Glutamatergic neuron (in vitro differentiated cells): ENCODE measurements around the gene TMEM260. TPM values are rescaled to one million over a fixed set of nuclear protein-coding genes. Genes with fewer than 3 reads are reported as not detected.
A peak's percentile ranks its signal among the peaks of the same experiment; 100 is the strongest.

Experiments
- DNase-seq: peaks from one replicate; pipeline ENCODE4 v3.0.0; 2022
- H3K27ac Mint-ChIP-seq: one replicate; pipeline ENCODE4 v1.8.0; 2020; ENCODE audit warnings: mild to moderate bottlenecking, mixed read lengths, inconsistent platforms; ENCODE audit not compliant: unreplicated experiment
- H3K27me3 Mint-ChIP-seq: one replicate; pipeline ENCODE4 v1.8.0; 2020; ENCODE audit warnings: mild to moderate bottlenecking, moderate library complexity, mixed read lengths, inconsistent platforms; ENCODE audit not compliant: unreplicated experiment
- H3K36me3 Mint-ChIP-seq: one replicate; pipeline ENCODE4 v1.8.0; 2020; ENCODE audit warnings: mild to moderate bottlenecking, mixed read lengths, inconsistent platforms; ENCODE audit not compliant: unreplicated experiment
- H3K4me1 Mint-ChIP-seq: one replicate; pipeline ENCODE4 v1.8.0; 2020; ENCODE audit warnings: mild to moderate bottlenecking, low read depth, mixed read lengths, inconsistent platforms; ENCODE audit not compliant: unreplicated experiment
- H3K4me3 Mint-ChIP-seq: one replicate; pipeline ENCODE4 v1.8.0; 2020; ENCODE audit warnings: mild to moderate bottlenecking, mixed read lengths, inconsistent platforms; ENCODE audit not compliant: unreplicated experiment
- H3K9me3 Mint-ChIP-seq: one replicate; pipeline ENCODE4 v1.8.0; 2020; ENCODE audit warnings: mild to moderate bottlenecking, moderate library complexity, mixed read lengths, inconsistent platforms; ENCODE audit not compliant: unreplicated experiment
- total RNA-seq: library from RNA; stranded (reverse); fragmentation: NEBNext Ultra II Directional; extraction: Animal tissue kit (Norgen Biotek cat#: 25700); gene quantifications from one replicate; pipeline ENCODE4 v1.2.1, GENCODE V29; 2021; ENCODE audit not compliant: unreplicated experiment
- TF ChIP-seq, protein P1 (sequence below): fragments of 200-600 bp; sonication (generic); IDR thresholded peaks from one replicate; pipeline ENCODE4 v1.5.0; 2021; ENCODE audit not compliant: partially characterized antibody, unreplicated experiment

TMEM260 gene
- total RNA-seq, 1 donor from 2014 or later = 35.4 TPM

DNA sequence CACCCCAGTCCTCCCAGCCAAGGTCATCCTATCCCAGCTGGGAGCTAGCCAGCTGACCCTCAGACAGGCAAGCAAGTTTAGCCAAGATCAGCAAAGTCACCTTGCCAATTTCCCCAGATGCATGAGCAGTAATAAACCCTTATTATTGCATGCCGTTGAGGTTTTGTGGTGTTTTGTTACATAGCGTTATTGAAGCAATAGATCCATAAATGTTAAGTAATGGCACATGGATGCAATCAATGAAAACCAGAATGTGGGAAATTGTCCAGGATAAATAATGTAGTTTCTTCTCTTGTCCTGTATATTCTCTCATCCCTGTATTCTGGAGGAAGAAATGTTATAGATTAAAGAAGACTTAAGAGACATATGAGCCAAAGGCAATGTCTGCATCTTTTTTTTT, 18.0 kb upstream of the TMEM260 start:
- no peak overlapping the region for H3K27ac Mint-ChIP-seq
- H3K4me1 Mint-ChIP-seq = no peaks in the 10 kb centered on the region
- no peak for DNase-seq
- peaks cover 5% of the 10 kb centered on the region for H3K9me3 Mint-ChIP-seq
- H3K27me3 Mint-ChIP-seq = no peaks in the 10 kb centered on the region
- no peak overlapping the region for H3K4me3 Mint-ChIP-seq
- TF ChIP-seq, protein P1, sequence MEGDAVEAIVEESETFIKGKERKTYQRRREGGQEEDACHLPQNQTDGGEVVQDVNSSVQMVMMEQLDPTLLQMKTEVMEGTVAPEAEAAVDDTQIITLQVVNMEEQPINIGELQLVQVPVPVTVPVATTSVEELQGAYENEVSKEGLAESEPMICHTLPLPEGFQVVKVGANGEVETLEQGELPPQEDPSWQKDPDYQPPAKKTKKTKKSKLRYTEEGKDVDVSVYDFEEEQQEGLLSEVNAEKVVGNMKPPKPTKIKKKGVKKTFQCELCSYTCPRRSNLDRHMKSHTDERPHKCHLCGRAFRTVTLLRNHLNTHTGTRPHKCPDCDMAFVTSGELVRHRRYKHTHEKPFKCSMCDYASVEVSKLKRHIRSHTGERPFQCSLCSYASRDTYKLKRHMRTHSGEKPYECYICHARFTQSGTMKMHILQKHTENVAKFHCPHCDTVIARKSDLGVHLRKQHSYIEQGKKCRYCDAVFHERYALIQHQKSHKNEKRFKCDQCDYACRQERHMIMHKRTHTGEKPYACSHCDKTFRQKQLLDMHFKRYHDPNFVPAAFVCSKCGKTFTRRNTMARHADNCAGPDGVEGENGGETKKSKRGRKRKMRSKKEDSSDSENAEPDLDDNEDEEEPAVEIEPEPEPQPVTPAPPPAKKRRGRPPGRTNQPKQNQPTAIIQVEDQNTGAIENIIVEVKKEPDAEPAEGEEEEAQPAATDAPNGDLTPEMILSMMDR = no peak
- H3K36me3 Mint-ChIP-seq = no peaks in the 10 kb centered on the region

DNA sequence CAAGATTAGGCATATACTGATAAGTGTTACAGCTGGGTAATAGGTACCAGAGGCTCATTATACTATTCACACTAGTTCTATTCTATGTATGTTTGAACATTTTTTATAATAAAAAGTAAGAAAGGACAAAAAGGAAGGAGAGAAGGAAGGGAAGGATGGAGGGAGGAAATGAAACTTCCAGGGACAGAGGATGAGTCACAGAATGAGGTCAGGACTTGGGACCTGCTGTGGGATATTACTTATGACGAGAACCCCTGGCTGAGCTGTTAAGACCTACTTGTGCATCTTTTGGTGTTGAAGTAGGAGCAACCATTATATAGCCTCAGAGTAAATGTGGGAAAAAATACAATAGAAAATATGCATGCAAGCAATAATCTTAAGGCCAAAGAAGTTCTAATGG, 16.7 kb upstream of the TMEM260 start:
- no peaks in the 10 kb centered on the region for H3K27me3 Mint-ChIP-seq

DNA sequence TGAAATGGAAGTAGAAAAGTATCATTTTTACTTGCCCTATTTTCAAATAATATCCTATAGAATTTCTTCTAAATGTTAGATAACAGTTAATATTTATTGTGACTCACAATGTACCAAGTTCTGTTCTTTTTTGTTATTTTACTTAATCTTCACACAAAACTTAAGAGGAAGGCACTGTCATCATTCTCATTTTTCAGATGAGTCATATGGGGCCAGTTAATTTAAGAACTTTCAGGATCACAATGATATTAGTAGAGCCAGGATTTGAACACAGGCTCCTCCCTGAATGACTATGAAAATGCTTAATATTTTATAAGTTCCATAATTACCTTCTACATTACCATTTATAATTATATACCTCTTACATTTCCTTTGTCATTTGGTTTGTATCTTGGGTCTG, 10.4 kb upstream of the TMEM260 start:
- Mint-ChIP-seq H3K27ac (no peak overlapping the region), H3K4me1 (no peaks in the 10 kb centered on the region), H3K9me3 (peaks cover 2% of the 10 kb centered on the region), H3K27me3 (no peaks in the 10 kb centered on the region), H3K36me3 (no peaks in the 10 kb centered on the region), H3K4me3 (no peak overlapping the region)
- no peak for DNase-seq
- TF ChIP-seq, protein P1 = no peak

More for the DNA sequence above, 16.7 kb upstream of the TMEM260 start:
- H3K4me3 Mint-ChIP-seq = no peak overlapping the region
- no peaks in the 10 kb centered on the region for H3K36me3 Mint-ChIP-seq
- no peak for DNase-seq
- H3K27ac Mint-ChIP-seq = no peak overlapping the region
- TF ChIP-seq, protein P1 = no peak
- H3K9me3 Mint-ChIP-seq = peaks cover 5% of the 10 kb centered on the region
- no peaks in the 10 kb centered on the region for H3K4me1 Mint-ChIP-seq

DNA sequence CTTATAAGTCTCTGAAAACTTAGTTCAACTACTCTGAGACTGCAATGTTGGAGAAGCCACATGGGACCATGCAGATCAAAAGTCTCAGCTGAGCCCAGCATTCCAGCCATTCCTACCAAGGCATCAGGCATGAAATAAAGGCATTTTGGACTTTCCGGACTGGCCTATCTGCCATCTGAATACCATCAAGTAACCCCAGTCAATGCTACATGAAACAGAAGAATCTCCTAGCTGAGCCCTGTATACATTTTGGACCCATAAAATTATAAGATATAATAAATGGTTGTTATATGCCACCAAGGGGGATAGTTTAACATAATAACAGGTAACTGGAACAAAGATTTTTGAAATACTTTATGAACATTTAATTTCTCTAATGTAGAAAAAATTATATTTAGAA, 9.3 kb upstream of the TMEM260 start:
- no peaks in the 10 kb centered on the region for H3K36me3 Mint-ChIP-seq
- TF ChIP-seq, protein P1 = no peak
- H3K4me3 Mint-ChIP-seq = no peak overlapping the region
- no peaks in the 10 kb centered on the region for H3K4me1 Mint-ChIP-seq
- no peak for DNase-seq
- H3K9me3 Mint-ChIP-seq = peaks cover 2% of the 10 kb centered on the region
- no peak overlapping the region for H3K27ac Mint-ChIP-seq
- no peaks in the 10 kb centered on the region for H3K27me3 Mint-ChIP-seq

DNA sequence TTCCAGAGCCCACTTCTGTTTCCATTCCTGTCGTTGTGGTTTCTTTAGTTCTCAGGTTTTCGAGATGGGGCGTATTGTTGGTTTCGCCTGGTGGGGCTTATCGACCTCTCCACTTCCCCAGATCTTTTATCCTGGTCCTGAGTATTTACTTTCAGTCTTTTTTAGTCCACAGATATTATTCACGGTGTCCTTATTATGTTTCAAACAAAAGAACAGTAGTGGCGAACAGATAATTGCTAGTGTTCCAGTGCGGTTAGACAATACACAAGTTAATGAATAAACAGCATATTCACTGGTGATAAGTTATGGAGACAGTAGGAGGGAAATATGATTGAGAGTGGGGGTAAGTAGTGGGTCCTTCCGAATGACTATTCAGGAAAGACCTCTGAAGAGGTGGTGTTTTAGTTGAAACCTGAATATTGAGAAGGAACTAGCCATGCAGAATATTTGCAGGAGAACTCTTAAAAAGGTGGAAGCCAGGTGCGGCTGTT, 668 bp downstream of the TMEM260 start:
- no peak for DNase-seq
- Mint-ChIP-seq H3K9me3 (peaks cover 3% of the 10 kb centered on the region), H3K4me1 (peaks cover 19% of the 10 kb centered on the region), H3K36me3 (no peaks in the 10 kb centered on the region), H3K27me3 (peaks cover 4% of the 10 kb centered on the region), H3K4me3 (peak overlapping the region; percentile 99), H3K27ac (peak overlapping the region; percentile 94)
- TF ChIP-seq, protein P1 = no peak
